OCI-LY3 (cell line): Measurements from ENCODE around the gene CPNE4.

Experiments used
- CTCF ChIP-seq: fragments of 200-600, 300-600 bp; sonication (generic); IDR thresholded peaks from 2 replicates; pipeline ENCODE4 v1.5.1; 2014; ENCODE audit warnings: antibody characterized with exemption, low read length, low read depth
- EZH2phosphoT487 ChIP-seq: fragments of 200-600 bp; shearing (Covaris generic); IDR thresholded peaks from 2 replicates; pipeline ENCODE4 v1.6.1; 2018; ENCODE audit warnings: antibody characterized with exemption, mixed run types, low read depth

- TF ChIP-seq CTCF (no peak), EZH2phosphoT487 (no peak)
Observed at GRCh38 chr3:131711114-131711768, 323.6 kb downstream of the CPNE4 start.
